Neutrophil (primary cell): ENCODE measurements around the gene PNRC1.
"Not testable (repeated sequence)": the region's sequence is repeated elsewhere in the genome, so short reads cannot be mapped to it uniquely, and the experiment has no call there.

Experiments
- H3K27ac ChIP-seq: fragments of 200-600 bp; sonication (generic); 2 replicates; pipeline ENCODE4 v1.5.1; 2016; ENCODE audit warnings: mild to moderate bottlenecking, moderate library complexity
- H3K27me3 ChIP-seq: fragments of 200-600 bp; sonication (generic); 2 replicates; pipeline ENCODE4 v1.6.0; 2016; ENCODE audit warnings: mild to moderate bottlenecking
- H3K36me3 ChIP-seq: fragments of 200-600 bp; sonication (generic); 2 replicates; pipeline ENCODE4 v1.5.1; 2017
- H3K4me1 ChIP-seq, 2 experiments: fragments of 200-600 bp in 1 of 2; sonication (generic) in 1 of 2; 1 replicate in 1 of 2; 2 replicates in 1 of 2; pipeline versions ENCODE4 v1.5.1 to v1.6.1; 2013 to 2016; ENCODE audit warnings: low read depth in 1 of 2, low read length in 1 of 2, mild to moderate bottlenecking in 1 of 2, moderate library complexity in 1 of 2; ENCODE audit not compliant: control insufficient read depth in 1 of 2, insufficient read depth in 1 of 2
- H3K4me3 ChIP-seq, 2 experiments: fragments of 200-600 bp in 1 of 2; sonication (generic) in 1 of 2; 1 replicate in 1 of 2; 2 replicates in 1 of 2; pipeline ENCODE4 v1.5.1; 2013 to 2016; ENCODE audit warnings: low read depth in 1 of 2, low read length in 1 of 2, mild to moderate bottlenecking in 1 of 2, moderate library complexity in 1 of 2
- H3K9me3 ChIP-seq: fragments of 200-600 bp; sonication (generic); 2 replicates; pipeline ENCODE4 v1.5.1; 2016
- CTCF ChIP-seq: fragments of 200-600 bp; sonication (generic); IDR thresholded peaks from 2 replicates; pipeline ENCODE4 v1.5.1; 2016; ENCODE audit warnings: antibody characterized with exemption

Gene PNRC1

GRCh38 chr6:89059227-89059626 lies 21.3 kb upstream of the PNRC1 start:
- H3K27me3 ChIP-seq = no peaks in the 10 kb centered on the region
- no peaks in the 10 kb centered on the region for H3K4me1 ChIP-seq
- no peak overlapping the region for H3K4me3 ChIP-seq
- H3K36me3 ChIP-seq = no peaks in the 10 kb centered on the region
- no peak overlapping the region for H3K27ac ChIP-seq
- H3K9me3 ChIP-seq = no peaks in the 10 kb centered on the region
- no peak for TF ChIP-seq CTCF

GRCh38 chr6:89063881-89064280 lies 16.7 kb upstream of the PNRC1 start:
- Histone ChIP-seq H3K27me3 (no peaks in the 10 kb centered on the region), H3K9me3 (no peaks in the 10 kb centered on the region), H3K4me1 (peaks cover 6% of the 10 kb centered on the region in 2 experiments), H3K4me3 (no peak overlapping the region), H3K36me3 (no peaks in the 10 kb centered on the region), H3K27ac (no peak overlapping the region)
- no peak for TF ChIP-seq CTCF

- not testable (repeated sequence) for H3K4me3 ChIP-seq, H3K27me3 ChIP-seq, H3K36me3 ChIP-seq, H3K4me1 ChIP-seq, H3K9me3 ChIP-seq, H3K27ac ChIP-seq
These were observed 15.6 kb upstream of the PNRC1 start for GRCh38 chr6:89064931-89065330.

- not testable (repeated sequence) for H3K4me3 ChIP-seq, H3K4me1 ChIP-seq, H3K27me3 ChIP-seq, H3K36me3 ChIP-seq, H3K27ac ChIP-seq, H3K9me3 ChIP-seq
These were observed 14.4 kb upstream of the PNRC1 start for GRCh38 chr6:89066121-89066520.

GRCh38 chr6:89066940-89067646 lies 13.5 kb upstream of the PNRC1 start:
- Histone ChIP-seq H3K27me3 (no peaks in the 10 kb centered on the region), H3K9me3 (no peaks in the 10 kb centered on the region), H3K4me1 (peaks cover 8 to 9% of the 10 kb centered on the region in 2 experiments), H3K36me3 (no peaks in the 10 kb centered on the region), H3K4me3 (no peak overlapping the region), H3K27ac (peak overlapping the region; percentile 29)
- no peak for TF ChIP-seq CTCF

GRCh38 chr6:89067796-89068195 lies 12.8 kb upstream of the PNRC1 start:
- H3K27me3 ChIP-seq = no peaks in the 10 kb centered on the region
- H3K36me3 ChIP-seq = no peaks in the 10 kb centered on the region
- H3K4me3 ChIP-seq = no peak overlapping the region
- peaks cover 15 to 16% of the 10 kb centered on the region in 2 experiments for H3K4me1 ChIP-seq
- no peaks in the 10 kb centered on the region for H3K9me3 ChIP-seq
- no peak for TF ChIP-seq CTCF
- H3K27ac ChIP-seq = peak overlapping the region; percentile 29
